Spleen (tissue), 7 donors: ENCODE data around the gene SERF1A.
"Not testable (repeated sequence)": the region's sequence is repeated elsewhere in the genome, so short reads cannot be mapped to it uniquely, and the experiment has no call there.

Experiments used
- POLR2A ChIP-seq, 3 donors: fragments of 450-650 bp; IDR thresholded peaks; one replicate each; pipeline ENCODE4 v1.5.1; 2017; ENCODE audit warnings: antibody characterized with exemption in 3 of 3, mild to moderate bottlenecking in 1 of 3
- POLR2AphosphoS5 ChIP-seq, 3 donors: sonication (generic); formaldehyde crosslinking; IDR thresholded peaks; one replicate each; pipeline ENCODE4 v1.5.1; 2017; ENCODE audit warnings: antibody characterized with exemption in 3 of 3
- TF ChIP-seq, protein P1 (sequence below), 11 experiments: fragments of 200-600 bp in 7 of 11; fragments of 450-650 bp in 4 of 11; sonication (generic) in 4 of 11; IDR thresholded peaks in 8 of 11; conservative IDR thresholded peaks in 3 of 11; 1 replicate in 7 of 11; 2 replicates in 4 of 11; pipeline versions ENCODE4 v1.4.0 to v1.8.0; 2016 to 2021; ENCODE audit warnings: antibody characterized with exemption in 11 of 11, inconsistent platforms in 4 of 11, mild to moderate bottlenecking in 1 of 11
- donor health status: DM: no; HTN: no; CAD: no; lungs with moderate emphysema.
- donor health status: DM: no; HTN: no; CAD: no.
- donor health status: DM: no; HTN: no; CAD: no.

DNA sequence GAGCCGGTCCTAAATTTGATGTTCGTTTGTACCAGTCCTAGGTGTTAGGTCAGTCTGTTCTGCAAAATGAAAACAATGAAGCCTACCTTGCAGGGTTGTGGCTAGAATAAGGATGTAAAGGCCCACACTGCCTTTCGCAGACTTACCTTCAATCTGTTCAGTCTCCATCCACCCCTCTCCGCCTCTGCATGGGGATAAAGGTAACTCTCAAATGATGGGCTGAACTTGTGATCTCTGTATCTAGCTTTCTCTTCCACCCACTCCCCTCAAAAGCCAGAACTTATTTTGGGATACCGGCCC is 753 bp downstream of the SERF1A start:
- TF ChIP-seq, protein P1, sequence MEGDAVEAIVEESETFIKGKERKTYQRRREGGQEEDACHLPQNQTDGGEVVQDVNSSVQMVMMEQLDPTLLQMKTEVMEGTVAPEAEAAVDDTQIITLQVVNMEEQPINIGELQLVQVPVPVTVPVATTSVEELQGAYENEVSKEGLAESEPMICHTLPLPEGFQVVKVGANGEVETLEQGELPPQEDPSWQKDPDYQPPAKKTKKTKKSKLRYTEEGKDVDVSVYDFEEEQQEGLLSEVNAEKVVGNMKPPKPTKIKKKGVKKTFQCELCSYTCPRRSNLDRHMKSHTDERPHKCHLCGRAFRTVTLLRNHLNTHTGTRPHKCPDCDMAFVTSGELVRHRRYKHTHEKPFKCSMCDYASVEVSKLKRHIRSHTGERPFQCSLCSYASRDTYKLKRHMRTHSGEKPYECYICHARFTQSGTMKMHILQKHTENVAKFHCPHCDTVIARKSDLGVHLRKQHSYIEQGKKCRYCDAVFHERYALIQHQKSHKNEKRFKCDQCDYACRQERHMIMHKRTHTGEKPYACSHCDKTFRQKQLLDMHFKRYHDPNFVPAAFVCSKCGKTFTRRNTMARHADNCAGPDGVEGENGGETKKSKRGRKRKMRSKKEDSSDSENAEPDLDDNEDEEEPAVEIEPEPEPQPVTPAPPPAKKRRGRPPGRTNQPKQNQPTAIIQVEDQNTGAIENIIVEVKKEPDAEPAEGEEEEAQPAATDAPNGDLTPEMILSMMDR (IDR thresholded peaks at IDR 0.05 in 8 of 11, conservative IDR thresholded peaks at IDR 0.05 in 3 of 11): not testable (repeated sequence)
- TF ChIP-seq POLR2AphosphoS5, POLR2A (IDR thresholded peaks at IDR 0.05): not testable (repeated sequence)
